ENCODE measurements around the gene CCBE1.

The CCBE1 gene

DNA sequence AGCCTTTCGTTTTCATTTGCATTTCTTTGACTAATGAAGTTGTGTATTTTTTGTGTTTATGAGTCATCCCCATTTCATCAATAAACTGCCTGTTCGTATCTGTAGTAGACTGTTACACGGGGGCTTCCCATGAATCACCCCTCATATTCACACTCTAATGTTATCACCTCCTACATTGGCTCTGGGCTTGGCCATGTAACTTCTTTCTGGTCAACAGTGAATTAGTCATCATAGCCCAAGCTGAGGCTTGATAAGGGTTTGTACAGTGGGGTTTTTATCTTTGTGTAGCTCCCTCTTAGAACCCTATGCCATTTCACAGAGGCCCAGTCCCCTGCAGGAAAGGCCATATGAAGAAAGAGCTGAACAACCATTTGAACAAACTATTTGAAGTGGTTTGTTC, 151.0 kb downstream of the CCBE1 start:
- TF ChIP-seq, protein P1, sequence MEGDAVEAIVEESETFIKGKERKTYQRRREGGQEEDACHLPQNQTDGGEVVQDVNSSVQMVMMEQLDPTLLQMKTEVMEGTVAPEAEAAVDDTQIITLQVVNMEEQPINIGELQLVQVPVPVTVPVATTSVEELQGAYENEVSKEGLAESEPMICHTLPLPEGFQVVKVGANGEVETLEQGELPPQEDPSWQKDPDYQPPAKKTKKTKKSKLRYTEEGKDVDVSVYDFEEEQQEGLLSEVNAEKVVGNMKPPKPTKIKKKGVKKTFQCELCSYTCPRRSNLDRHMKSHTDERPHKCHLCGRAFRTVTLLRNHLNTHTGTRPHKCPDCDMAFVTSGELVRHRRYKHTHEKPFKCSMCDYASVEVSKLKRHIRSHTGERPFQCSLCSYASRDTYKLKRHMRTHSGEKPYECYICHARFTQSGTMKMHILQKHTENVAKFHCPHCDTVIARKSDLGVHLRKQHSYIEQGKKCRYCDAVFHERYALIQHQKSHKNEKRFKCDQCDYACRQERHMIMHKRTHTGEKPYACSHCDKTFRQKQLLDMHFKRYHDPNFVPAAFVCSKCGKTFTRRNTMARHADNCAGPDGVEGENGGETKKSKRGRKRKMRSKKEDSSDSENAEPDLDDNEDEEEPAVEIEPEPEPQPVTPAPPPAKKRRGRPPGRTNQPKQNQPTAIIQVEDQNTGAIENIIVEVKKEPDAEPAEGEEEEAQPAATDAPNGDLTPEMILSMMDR (IDR thresholded peaks at IDR 0.05; ENCODE audit: insufficient read depth, low read depth, low read length, missing control alignments) = no peak
- H3K4me3 ChIP-seq (ENCODE audit: low read depth, low read length) = no peak overlapping the region
- peak; percentile 21 for DNase-seq (ENCODE audit: low read depth)

DNA sequence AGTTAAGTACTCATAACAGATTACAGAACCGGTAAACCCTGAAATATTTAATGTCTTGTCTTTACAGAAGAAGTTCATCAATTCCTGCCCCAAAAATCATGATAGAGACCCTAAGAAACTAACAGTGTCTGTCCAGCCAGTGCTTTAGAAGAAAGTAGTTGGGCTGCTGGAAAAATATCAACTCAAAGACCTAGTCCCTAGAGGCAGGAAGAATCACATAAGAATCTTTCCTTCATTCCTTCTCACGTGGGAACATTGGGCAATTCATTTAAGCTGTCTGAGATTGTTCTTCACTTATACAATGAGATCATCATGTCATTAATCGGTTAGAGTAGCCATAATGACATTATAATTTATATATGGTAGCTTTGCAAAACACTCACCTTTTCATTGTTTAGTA, 156.4 kb downstream of the CCBE1 start:
- TF ChIP-seq, protein P1 (IDR thresholded peaks at IDR 0.05; ENCODE audit: insufficient read depth, low read depth, low read length, missing control alignments) = no peak
- DNase-seq (ENCODE audit: low read depth) = no peak
- H3K4me3 ChIP-seq (ENCODE audit: low read depth, low read length) = no peak overlapping the region

DNA sequence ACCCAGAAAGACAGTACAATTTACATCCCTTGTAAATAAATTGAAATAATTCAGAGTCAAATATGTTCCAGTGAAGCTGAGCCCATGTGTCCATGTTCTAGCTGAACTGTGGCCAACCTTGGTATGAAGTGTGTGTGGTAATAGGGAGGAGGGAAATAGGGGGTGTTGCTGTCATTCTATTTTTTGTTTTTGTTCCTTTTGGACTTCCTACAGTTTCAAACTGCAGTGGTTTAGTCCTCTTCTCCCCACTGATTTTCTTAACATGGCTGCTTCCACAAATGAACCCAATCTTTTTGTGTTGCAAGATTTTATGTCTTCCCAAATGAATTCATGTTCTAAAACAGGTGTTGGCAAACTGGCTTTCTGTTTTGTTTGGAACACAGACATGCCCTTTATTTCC, 156.9 kb downstream of the CCBE1 start:
- TF ChIP-seq, protein P1 (IDR thresholded peaks at IDR 0.05; ENCODE audit: insufficient read depth, low read depth, low read length, missing control alignments) = no peak
- DNase-seq (ENCODE audit: low read depth) = no peak
- H3K4me3 ChIP-seq (ENCODE audit: low read depth, low read length) = no peak overlapping the region

DNA sequence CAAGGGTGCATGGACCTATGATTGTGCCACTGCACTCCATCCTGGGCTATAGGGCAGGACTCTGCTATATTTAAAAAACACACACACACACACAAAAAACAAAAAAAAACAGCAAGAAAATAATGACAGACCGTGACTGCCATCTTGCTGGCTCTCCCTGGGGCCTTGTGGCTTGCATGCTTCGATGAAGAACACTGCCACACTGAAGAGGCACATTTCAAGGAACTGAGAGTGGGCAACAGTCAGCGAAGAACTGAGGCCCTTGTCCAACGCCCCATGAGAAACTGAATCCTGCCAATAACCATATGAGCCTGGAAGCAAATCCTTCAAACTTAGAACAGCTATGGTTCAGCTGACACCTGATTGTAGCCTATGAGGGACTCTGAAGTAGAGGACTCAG, 158.1 kb downstream of the CCBE1 start:
- TF ChIP-seq, protein P1 (IDR thresholded peaks at IDR 0.05; ENCODE audit: insufficient read depth, low read depth, low read length, missing control alignments) = no peak
- H3K4me3 ChIP-seq (ENCODE audit: low read depth, low read length) = no peak overlapping the region
- no peak for DNase-seq (ENCODE audit: low read depth)

DNA sequence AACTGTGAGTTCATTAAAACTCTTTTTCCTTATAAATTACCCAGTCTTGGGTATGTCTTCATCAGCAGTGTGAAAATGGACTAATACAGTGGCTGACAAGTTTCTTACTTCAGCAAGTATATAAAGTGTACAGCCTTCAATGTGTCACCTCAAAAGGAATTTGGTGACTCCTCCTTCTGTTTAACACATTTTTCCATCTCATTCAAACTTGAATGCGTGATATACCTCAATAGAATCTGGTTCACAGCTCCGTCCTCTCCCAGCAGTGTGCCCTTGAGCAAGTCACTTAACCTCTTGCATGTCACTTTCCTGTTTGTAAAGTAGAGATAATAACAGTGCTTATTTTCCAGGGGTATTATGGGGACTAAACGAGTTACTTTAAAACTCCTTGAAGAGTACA, 159.6 kb downstream of the CCBE1 start:
- no peak for DNase-seq (ENCODE audit: low read depth)
- TF ChIP-seq, protein P1 (IDR thresholded peaks at IDR 0.05; ENCODE audit: insufficient read depth, low read depth, low read length, missing control alignments) = no peak
- H3K4me3 ChIP-seq (ENCODE audit: low read depth, low read length) = no peak overlapping the region

DNA sequence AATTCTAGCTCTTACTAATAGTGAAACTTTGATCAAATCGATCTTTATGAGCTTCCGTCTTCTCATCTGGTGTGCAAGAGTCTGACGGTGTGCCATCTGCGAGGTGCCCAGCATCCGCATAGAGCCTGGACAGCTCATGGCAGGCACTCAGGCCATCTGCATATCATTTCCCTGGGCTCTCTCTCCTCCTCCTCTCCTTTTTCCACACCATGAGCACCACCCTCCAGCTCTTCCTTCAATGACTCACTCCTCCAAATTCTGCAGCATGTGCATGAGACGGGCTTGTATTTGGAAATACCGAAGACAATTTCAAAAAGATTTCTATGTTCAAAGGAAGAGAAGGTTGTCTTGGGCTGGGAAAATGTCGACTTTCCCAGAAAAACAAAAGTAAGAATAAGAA, 161.1 kb downstream of the CCBE1 start:
- no peak overlapping the region for H3K4me3 ChIP-seq (ENCODE audit: low read depth, low read length)
- TF ChIP-seq, protein P1 (IDR thresholded peaks at IDR 0.05; ENCODE audit: insufficient read depth, low read depth, low read length, missing control alignments) = no peak
- no peak for DNase-seq (ENCODE audit: low read depth)

DNA sequence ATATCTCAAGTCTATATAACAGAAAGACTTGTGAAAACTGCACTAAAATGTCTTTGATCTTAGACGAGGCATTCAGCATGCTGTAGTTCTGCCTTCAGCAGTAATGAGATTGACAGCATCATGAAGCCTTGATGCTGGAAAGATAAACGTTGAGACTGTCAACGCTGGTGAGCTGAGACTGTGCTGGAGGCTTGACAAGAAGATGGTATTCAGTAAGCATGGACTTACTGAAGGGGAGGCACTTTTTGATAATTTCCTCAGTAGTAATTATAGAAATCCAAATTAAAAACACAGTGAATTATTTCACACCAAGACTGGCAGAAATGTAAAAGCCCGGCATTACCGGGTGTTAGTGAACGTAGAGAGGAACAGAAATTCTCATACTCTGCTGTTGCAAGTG, 162.2 kb downstream of the CCBE1 start:
- no peak for DNase-seq (ENCODE audit: low read depth)
- TF ChIP-seq, protein P1 (IDR thresholded peaks at IDR 0.05; ENCODE audit: insufficient read depth, low read depth, low read length, missing control alignments) = no peak
- no peak overlapping the region for H3K4me3 ChIP-seq (ENCODE audit: low read depth, low read length)

All from GM12865 (cell line).